SK-N-SH (cell line): Measurements from ENCODE around the gene THADA. TPM values are rescaled to one million over a fixed set of nuclear protein-coding genes. Genes with fewer than 3 reads are reported as not detected.
A peak's percentile ranks its signal among the peaks of the same experiment; 100 is the strongest.

ENCODE experiments used
- CTCF ChIA-PET: fragments of 300-600, 350-600 bp; formaldehyde crosslinking; extraction: SDS; loops from one replicate; lab custom pipeline; 2021; lab: Yijun Ruan, JAX
- POLR2A ChIA-PET: fragments of 350-600 bp; sonication (Branson Sonifier 250); formaldehyde crosslinking; extraction: SDS; loops from one replicate; lab custom pipeline; 2020; ENCODE audit warnings: antibody characterized with exemption, inconsistent platforms; lab: Yijun Ruan, JAX
- DNase-seq: peaks from one replicate; pipeline ENCODE4 v3.0.0; 2012
- H2AFZ ChIP-seq: fragments of 200-600 bp; sonication (generic); 2 replicates; pipeline ENCODE4 v1.8.1; 2016; ENCODE audit warnings: antibody characterized with exemption, mild to moderate bottlenecking, low read depth
- H3F3A ChIP-seq: fragments of 200-600 bp; sonication (generic); replicated peaks from 2 replicates; pipeline ENCODE3; 2016; ENCODE audit warnings: antibody characterized with exemption, mild to moderate bottlenecking; ENCODE audit not compliant: insufficient read depth
- H3K27ac ChIP-seq, 2 experiments: fragments of 200-500 bp in 1 of 2; fragments of 200-600 bp in 1 of 2; sonication (Bioruptor generic) in 1 of 2; sonication (generic), shearing (Covaris generic) in 1 of 2; 2 replicates each; pipeline versions ENCODE4 v1.5.1 to v1.6.1; 2014 to 2016; ENCODE audit warnings: low read depth in 2 of 2, inconsistent platforms in 1 of 2, low read length in 1 of 2, mild to moderate bottlenecking in 1 of 2, mixed read lengths in 1 of 2
- H3K27me3 ChIP-seq: fragments of 200-600 bp; sonication (generic), shearing (Covaris generic); 2 replicates; pipeline ENCODE4 v1.6.1; 2016; ENCODE audit warnings: mixed run types; ENCODE audit not compliant: insufficient read depth
- H3K36me3 ChIP-seq, 2 experiments: fragments of 200-500 bp in 1 of 2; fragments of 200-600 bp in 1 of 2; sonication (Bioruptor generic) in 1 of 2; sonication (generic) in 1 of 2; replicated peaks in 1 of 2; 2 replicates each; pipeline versions ENCODE3 to v1.5.1; 2014 to 2016; ENCODE audit warnings: low read length in 1 of 2, mild to moderate bottlenecking in 1 of 2; ENCODE audit not compliant: insufficient read depth in 2 of 2, control insufficient read depth in 1 of 2
- H3K4me1 ChIP-seq, 2 experiments: fragments of 200-500 bp in 1 of 2; fragments of 200-600 bp in 1 of 2; sonication (Bioruptor generic) in 1 of 2; sonication (generic), shearing (Covaris generic) in 1 of 2; 2 replicates each; pipeline versions ENCODE4 v1.5.1 to v1.6.1; 2014 to 2016; ENCODE audit warnings: low read depth in 1 of 2, low read length in 1 of 2, mixed run types in 1 of 2; ENCODE audit not compliant: insufficient read depth in 2 of 2, control insufficient read depth in 1 of 2
- H3K4me2 ChIP-seq: fragments of 200-600 bp; sonication (generic), shearing (Covaris generic); 2 replicates; pipeline ENCODE4 v1.6.1; 2017; ENCODE audit warnings: mixed run types
- H3K4me3 ChIP-seq, 2 experiments: fragments of 200-500 bp in 1 of 2; fragments of 200-600 bp in 1 of 2; sonication (Bioruptor generic) in 1 of 2; sonication (generic), shearing (Covaris generic) in 1 of 2; 2 replicates each; pipeline versions ENCODE4 v1.5.1 to v1.8.1; 2014 to 2016; ENCODE audit warnings: low read depth in 2 of 2, inconsistent platforms in 1 of 2, low read length in 1 of 2, mild to moderate bottlenecking in 1 of 2, mixed read lengths in 1 of 2, moderate library complexity in 1 of 2
- H3K79me2 ChIP-seq: fragments of 200-600 bp; sonication (generic); 2 replicates; pipeline ENCODE4 v1.8.1; 2017; ENCODE audit warnings: mild to moderate bottlenecking; ENCODE audit not compliant: insufficient read depth
- H3K9ac ChIP-seq: fragments of 200-600 bp; sonication (generic); 2 replicates; pipeline ENCODE4 v1.6.1; 2017; ENCODE audit warnings: mixed run types
- H3K9me2 ChIP-seq: fragments of 200-600 bp; sonication (generic); 2 replicates; pipeline ENCODE4 v1.6.1; 2017; ENCODE audit warnings: mixed run types
- H3K9me3 ChIP-seq: fragments of 200-600 bp; sonication (generic); 2 replicates; pipeline ENCODE4 v1.6.1; 2017; ENCODE audit warnings: mixed run types, mild to moderate bottlenecking, moderate library complexity
- H4K20me1 ChIP-seq: fragments of 200-600 bp; sonication (generic); 2 replicates; pipeline ENCODE4 v1.6.1; 2017; ENCODE audit warnings: mild to moderate bottlenecking, mixed run types; ENCODE audit not compliant: insufficient read depth
- CHD2 ChIP-seq: fragments of 150-350 bp; IDR thresholded peaks from 2 replicates; pipeline ENCODE4 v1.6.1; 2018; ENCODE audit warnings: low read length; ENCODE audit not compliant: partially characterized antibody
- CTCF ChIP-seq: fragments of 200-600 bp; sonication (generic); IDR thresholded peaks from 2 replicates; pipeline ENCODE4 v1.6.1; 2017; ENCODE audit warnings: antibody characterized with exemption, mild to moderate bottlenecking, moderate library complexity
- ELF1 ChIP-seq: IDR thresholded peaks from 2 replicates; pipeline ENCODE4 v1.4.0; 2012
- EZH2phosphoT487 ChIP-seq: fragments of 200-600 bp; sonication (generic); IDR thresholded peaks from 2 replicates; pipeline ENCODE4 v1.6.1; 2017; ENCODE audit warnings: low read depth, mixed run types, mild to moderate bottlenecking, antibody characterized with exemption, moderate library complexity, borderline replicate concordance
- FOSL2 ChIP-seq: IDR thresholded peaks from 2 replicates; pipeline ENCODE4 v1.4.0; 2012; ENCODE audit warnings: low read depth, mild to moderate bottlenecking, moderate library complexity, borderline replicate concordance
- FOXJ3 ChIP-seq: sonication (generic); formaldehyde crosslinking; IDR thresholded peaks from 2 replicates; pipeline ENCODE4 v1.5.1; 2020; ENCODE audit warnings: mild to moderate bottlenecking, missing genetic modification reagents
- FOXM1 ChIP-seq: IDR thresholded peaks from 2 replicates; pipeline ENCODE4 v1.4.0; 2012; ENCODE audit warnings: low read depth, mild to moderate bottlenecking
- GABPA ChIP-seq: IDR thresholded peaks from 2 replicates; pipeline ENCODE4 v1.4.0; 2012; ENCODE audit warnings: low read depth, mild to moderate bottlenecking
- GATA2 ChIP-seq: sonication (generic); formaldehyde crosslinking; IDR thresholded peaks from 2 replicates; pipeline ENCODE4 v1.5.0; 2020; ENCODE audit warnings: mild to moderate bottlenecking, missing genetic modification reagents
- JUND ChIP-seq: IDR thresholded peaks from 2 replicates; pipeline ENCODE4 v1.4.0; 2012
- MAX ChIP-seq: IDR thresholded peaks from 2 replicates; pipeline ENCODE4 v1.4.0; 2012; ENCODE audit warnings: low read depth
- MEF2A ChIP-seq: IDR thresholded peaks from 2 replicates; pipeline ENCODE4 v1.4.0; 2012; ENCODE audit warnings: low read depth, borderline replicate concordance
- MXI1 ChIP-seq: IDR thresholded peaks from 2 replicates; pipeline ENCODE4 v1.6.1; 2012; ENCODE audit warnings: mild to moderate bottlenecking, low read depth, low read length, improper control_type of control experiment
- NFIC ChIP-seq: IDR thresholded peaks from 2 replicates; pipeline ENCODE4 v1.4.0; 2012; ENCODE audit warnings: borderline replicate concordance
- NRF1 ChIP-seq: IDR thresholded peaks from 2 replicates; pipeline ENCODE4 v1.6.1; 2012; ENCODE audit warnings: low read depth, mild to moderate bottlenecking, low read length
- POLR2AphosphoS5 ChIP-seq: IDR thresholded peaks from 2 replicates; pipeline ENCODE4 v1.6.1; 2012; ENCODE audit warnings: low read depth, low read length
- RAD21 ChIP-seq: IDR thresholded peaks from 2 replicates; pipeline ENCODE4 v1.6.1; 2012; ENCODE audit warnings: mild to moderate bottlenecking, low read length
- RCOR1 ChIP-seq: fragments of 150-350 bp; IDR thresholded peaks from 2 replicates; pipeline ENCODE4 v1.6.1; 2017; ENCODE audit warnings: antibody characterized with exemption, low read length
- RFX5 ChIP-seq: IDR thresholded peaks from 2 replicates; pipeline ENCODE4 v1.6.1; 2012; ENCODE audit warnings: mild to moderate bottlenecking, improper control_type of control experiment, low read length
- RXRA ChIP-seq: IDR thresholded peaks from 2 replicates; pipeline ENCODE4 v1.4.0; 2012; ENCODE audit warnings: low read depth, mild to moderate bottlenecking, borderline replicate concordance
- SMC3 ChIP-seq: IDR thresholded peaks from 2 replicates; pipeline ENCODE4 v1.6.1; 2012; ENCODE audit warnings: low read depth, low read length, improper control_type of control experiment
- TCF12 ChIP-seq: IDR thresholded peaks from 2 replicates; pipeline ENCODE4 v1.4.0; 2012
- TEAD4 ChIP-seq: IDR thresholded peaks from 2 replicates; pipeline ENCODE4 v1.4.0; 2012; ENCODE audit warnings: mild to moderate bottlenecking, borderline replicate concordance; ENCODE audit not compliant: insufficient read depth
- YY1 ChIP-seq: IDR thresholded peaks from 2 replicates; pipeline ENCODE4 v1.4.0; 2012; ENCODE audit warnings: low read depth, mild to moderate bottlenecking
- WGBS: methylation state at CpG from one replicate; pipeline ENCODE4 v1.1.6; 2017; ENCODE audit warnings: low lambda C conversion rate; 5-methylcytosine and 5-hydroxymethylcytosine counted together
- polyA plus RNA-seq, 3 experiments: library from polyadenylated mRNA; depleted of rRNA; stranded (reverse); fragments of >200 nt; gene quantifications; 2 replicates each; pipeline ENCODE4 v1.2.3, GENCODE V29; 2012
- TF ChIP-seq, protein P1 (sequence below): IDR thresholded peaks from 2 replicates; pipeline ENCODE4 v1.4.0; 2012; ENCODE audit warnings: low read depth, borderline replicate concordance

The THADA gene
- polyA plus RNA-seq, 1 of the 3 experiments (the other 2 are of a cell fraction): 25.6 TPM

GRCh38 chr2:43331422-43331821, 264.4 kb downstream of the THADA start (continued):
- 0 out of 2 replicates have a peak, but pooled peaks have one; percentile 38 for TF ChIP-seq MXI1
- TF ChIP-seq FOSL2: no peak
- TF ChIP-seq POLR2AphosphoS5: no peak
- no peak for TF ChIP-seq RXRA
- peak; percentile 46; the same call in 1 of the 2 replicates for TF ChIP-seq RCOR1
- no peak for TF ChIP-seq EZH2phosphoT487
- TF ChIP-seq JUND: no peak
- TF ChIP-seq FOXM1: no peak
- TF ChIP-seq TEAD4: no peak
- TF ChIP-seq RFX5: no peak
- TF ChIP-seq FOXJ3: no peak
- no peak for TF ChIP-seq TCF12
- peak; percentile 21 for TF ChIP-seq CHD2
- TF ChIP-seq NFIC: no peak
- TF ChIP-seq ELF1: no peak
- no peak for TF ChIP-seq CTCF
- TF ChIP-seq MAX: no peak
- peak; percentile 60; the same call in 1 of the 2 replicates for TF ChIP-seq GATA2 (CRISPR knock-in tag)
- TF ChIP-seq NRF1: no peak
- TF ChIP-seq, protein P1, sequence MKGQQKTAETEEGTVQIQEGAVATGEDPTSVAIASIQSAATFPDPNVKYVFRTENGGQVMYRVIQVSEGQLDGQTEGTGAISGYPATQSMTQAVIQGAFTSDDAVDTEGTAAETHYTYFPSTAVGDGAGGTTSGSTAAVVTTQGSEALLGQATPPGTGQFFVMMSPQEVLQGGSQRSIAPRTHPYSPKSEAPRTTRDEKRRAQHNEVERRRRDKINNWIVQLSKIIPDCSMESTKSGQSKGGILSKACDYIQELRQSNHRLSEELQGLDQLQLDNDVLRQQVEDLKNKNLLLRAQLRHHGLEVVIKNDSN: no peak
- TF ChIP-seq SMC3: no peak

- Histone ChIP-seq H2AFZ (no peak overlapping the region), H3K79me2 (no peaks in the 10 kb centered on the region), H3K27me3 (no peaks in the 10 kb centered on the region), H3K9me2 (no peaks in the 10 kb centered on the region), H3K27ac (peak overlapping the region in 1 of 2 experiments; percentile 48; a peak in 2 of 4 replicates), H3K4me2 (no peak overlapping the region), H4K20me1 (no peaks in the 10 kb centered on the region), H3K4me1 (peaks cover 20 to 51% of the 10 kb centered on the region in 2 experiments), H3F3A (peaks cover 12% of the 10 kb centered on the region), H3K36me3 (no peaks in the 10 kb centered on the region), H3K9ac (no peak overlapping the region), H3K9me3 (no peaks in the 10 kb centered on the region), H3K4me3 (no peak overlapping the region)
- POLR2A ChIA-PET: interaction anchor here (1.0 to 1.4 kb wide), 3 partner anchors 17 to 103 kb away, joined by 3 read pairs; partner anchors contain the start of gene ZFP36L2
- TF ChIP-seq YY1: no peak
- no peak for TF ChIP-seq TCF12
- TF ChIP-seq RXRA: no peak
- no peak for TF ChIP-seq GABPA
- no peak for TF ChIP-seq FOXM1
- TF ChIP-seq RAD21: no peak
- no peak for TF ChIP-seq FOSL2
- no peak for TF ChIP-seq RFX5
- TF ChIP-seq CHD2: no peak
- TF ChIP-seq, protein P1: no peak
- TF ChIP-seq MEF2A: no peak
- no peak for TF ChIP-seq SMC3
- no peak for TF ChIP-seq ELF1
- CTCF ChIA-PET: interaction anchor here (0.6 to 5.4 kb wide), 14 partner anchors 11 to 502 kb away, joined by 3 to 22 read pairs (median 4); no protein-coding TSS in a partner anchor
- 95% methylated on average over 5 of the region's 5 CpGs for WGBS
- DNase-seq: no peak
Observed at GRCh38 chr2:43329637-43330036, 266.2 kb downstream of the THADA start.
